LNCaP clone FGC (cell line): ENCODE results near the gene CDS1.
A peak's percentile ranks its signal among the peaks of the same experiment; 100 is the strongest.
"Not testable (repeated sequence)": the region's sequence is repeated elsewhere in the genome, so short reads cannot be mapped to it uniquely, and the experiment has no call there.

Experiments used
- DNase-seq: peaks from one replicate; pipeline ENCODE4 v3.0.0-alpha.2; 2011; ENCODE audit warnings: low read depth
- H3K4me3 ChIP-seq: 2 replicates; pipeline ENCODE4 v1.5.1; 2011; ENCODE audit warnings: mild to moderate bottlenecking, low read depth, low read length, control low read depth
- CTCF ChIP-seq: IDR thresholded peaks from 2 replicates; pipeline ENCODE4 v1.5.1; 2012; ENCODE audit warnings: mild to moderate bottlenecking; ENCODE audit not compliant: control insufficient read depth, insufficient read depth; ENCODE audit errors: extremely low read depth

CDS1 gene

GRCh38 chr4:84582988-84583875 is at the start of gene CDS1:
TSS of gene CDS1 (plus strand) at chr4:84583127. CDS start at chr4:84583402, 275 bp downstream.
- peak within 1 kb of the TSS; percentile 85 for H3K4me3 ChIP-seq
- no peak for TF ChIP-seq CTCF
- DNase-seq = peak; percentile 49

- DNase-seq = no peak
- TF ChIP-seq CTCF = no peak
Observed at GRCh38 chr4:84535901-84536300, 47.0 kb upstream of the CDS1 start.

GRCh38 chr4:84545093-84545492 is 37.8 kb upstream of the CDS1 start:
- no peak for TF ChIP-seq CTCF
- no peak for DNase-seq
- no peak overlapping the region for H3K4me3 ChIP-seq

More at GRCh38 chr4:84535901-84536300, 47.0 kb upstream of the CDS1 start:
- H3K4me3 ChIP-seq = no peak overlapping the region

- no peak overlapping the region for H3K4me3 ChIP-seq
- DNase-seq = no peak
- TF ChIP-seq CTCF = no peak
Observed at GRCh38 chr4:84547211-84547610, 35.7 kb upstream of the CDS1 start.

- not testable (repeated sequence) for DNase-seq, H3K4me3 ChIP-seq
Observed at GRCh38 chr4:84549191-84549590, 33.7 kb upstream of the CDS1 start.

- TF ChIP-seq CTCF = no peak
- DNase-seq = no peak
- H3K4me3 ChIP-seq = no peak overlapping the region
Observed at GRCh38 chr4:84562156-84562555, 20.8 kb upstream of the CDS1 start.

GRCh38 chr4:84563002-84563401 is 19.9 kb upstream of the CDS1 start:
- DNase-seq = no peak
- no peak overlapping the region for H3K4me3 ChIP-seq
- no peak for TF ChIP-seq CTCF
